Activated CD8-positive, alpha-beta memory T cell treated with anti-CD3 and anti-CD28 coated beads for 36 hours (primary cell): ENCODE data around the gene RHBDF2. TPM values are rescaled to one million over a fixed set of nuclear protein-coding genes. Genes with fewer than 3 reads are reported as not detected.
"Not testable (repeated sequence)": the region's sequence is repeated elsewhere in the genome, so short reads cannot be mapped to it uniquely, and the experiment has no call there.

Experiments used
- CTCF ChIA-PET: fragments of 350-600 bp; sonication (Branson Sonifier 250); formaldehyde crosslinking; loops from one replicate; lab custom pipeline; 2021; ENCODE audit warnings: antibody characterized with exemption; lab: Charles Lee
- POLR2A ChIA-PET: fragments of 350-600 bp; sonication (Branson Sonifier 250); formaldehyde crosslinking; loops from one replicate; lab custom pipeline; 2021; ENCODE audit warnings: antibody characterized with exemption; lab: Charles Lee
- total RNA-seq, 2 experiments: library from RNA; stranded (reverse); gene quantifications; one replicate each; pipeline ENCODE4 v1.2.3, GENCODE V29; 2021

The RHBDF2 gene
- total RNA-seq, 2 experiments from 2014 or later, result 34.3 to 34.4 TPM

DNA sequence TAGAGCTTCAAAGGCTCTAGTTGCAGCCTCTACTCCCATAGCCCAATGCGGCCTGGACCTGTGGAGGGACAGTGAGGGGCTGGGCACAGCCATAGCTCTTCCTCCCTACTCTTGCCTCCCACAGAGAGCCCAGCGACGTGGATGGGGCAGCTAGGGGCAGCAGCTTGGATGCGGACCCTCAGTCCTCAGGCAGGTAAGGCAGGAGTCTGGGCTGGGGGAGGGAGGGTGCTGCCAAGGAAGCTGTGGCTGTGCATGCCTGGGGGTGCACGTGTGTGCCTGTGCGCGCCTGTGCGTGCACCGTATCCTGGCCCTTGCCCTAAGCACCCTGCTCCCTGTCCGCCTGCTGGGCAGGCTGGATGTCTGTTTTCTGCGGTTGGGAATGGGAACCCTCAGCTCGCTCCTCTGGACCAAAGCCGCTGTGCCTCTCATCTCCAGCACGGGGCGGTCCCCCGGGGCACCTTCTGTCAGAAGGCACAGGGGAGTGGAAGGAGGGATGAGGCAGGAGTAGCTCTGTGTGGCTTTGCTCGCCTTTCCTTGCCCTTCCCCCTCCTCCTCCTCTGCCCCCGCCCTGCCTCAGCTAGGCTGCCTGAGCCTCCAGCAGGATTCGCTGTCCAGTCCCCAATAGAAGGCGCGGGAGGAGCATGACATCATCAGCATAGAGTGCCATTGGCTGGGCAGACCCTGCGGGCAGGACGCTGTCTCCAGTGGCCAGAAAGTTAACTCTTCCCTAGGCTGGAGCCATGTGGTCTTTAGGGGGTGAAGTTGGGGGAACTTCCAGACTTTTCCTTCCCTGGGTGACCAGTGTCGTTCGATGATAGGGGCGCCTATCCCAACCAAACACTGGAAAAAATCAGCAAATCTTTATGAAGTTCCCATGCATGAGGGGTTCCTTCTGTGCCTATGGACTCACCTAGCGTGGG, 39.4 kb upstream of the RHBDF2 start:
- ChIA-PET CTCF (interaction anchor here (0.6 to 2.2 kb wide), 2 partner anchors 18 to 75 kb away, joined by 3 to 10 read pairs; no protein-coding TSS in a partner anchor), POLR2A (no interaction called here)

DNA sequence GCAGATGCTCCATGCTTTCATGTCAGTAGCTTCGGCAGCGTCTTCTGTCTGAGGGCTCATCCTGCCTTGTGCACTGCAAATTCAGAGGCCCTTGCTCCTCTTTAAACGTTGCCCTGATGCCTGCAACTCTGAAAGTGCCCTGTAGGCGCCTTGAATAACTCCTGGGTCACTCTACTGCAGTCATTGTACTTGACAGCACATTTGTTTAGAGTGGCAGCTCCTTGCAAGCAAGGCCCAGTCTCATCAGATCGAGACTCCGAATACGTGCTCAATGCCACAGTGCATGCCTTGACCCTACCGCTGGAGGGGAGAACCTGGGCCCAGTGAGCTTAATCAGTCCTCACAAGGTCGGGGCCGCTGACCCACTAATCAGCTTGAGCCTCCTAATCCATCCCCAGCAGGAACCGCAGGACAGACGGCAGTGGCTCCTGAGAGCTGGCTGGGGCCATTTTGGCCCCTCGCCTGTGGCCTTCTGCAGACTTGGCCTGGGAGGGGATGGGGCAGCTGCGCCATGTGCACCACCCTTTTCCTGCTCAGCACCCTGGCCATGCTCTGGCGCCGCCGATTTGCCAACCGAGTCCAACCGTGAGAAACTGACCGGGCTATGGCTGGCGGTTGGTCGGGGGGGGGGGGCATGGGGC, 38.5 kb upstream of the RHBDF2 start, which contains the start of gene PRCD:
Gene PRCD, plus strand, starts transcription at position 414 of the 641 bp plus-strand sequence. Its CDS starts 98 bp downstream, at position 512.
- ChIA-PET CTCF (interaction anchor here (2.2 kb wide), 1 partner anchor 17 kb away, joined by 10 read pairs; no protein-coding TSS in a partner anchor), POLR2A (no interaction called here)

- POLR2A ChIA-PET, result no interaction called here
Measured at GRCh38 chr17:76538941-76539570, 37.8 kb upstream of the RHBDF2 start.

GRCh38 chr17:76538281-76538931, 37.2 kb upstream of the RHBDF2 start:
- CTCF ChIA-PET, result interaction anchor here (0.7 kb wide), 1 partner anchor 16 kb away, joined by 3 read pairs; no protein-coding TSS in a partner anchor

More at GRCh38 chr17:76538941-76539570, 37.8 kb upstream of the RHBDF2 start:
- CTCF ChIA-PET, result interaction anchor here (2.2 kb wide), 1 partner anchor 16 kb away, joined by 10 read pairs; no protein-coding TSS in a partner anchor

DNA sequence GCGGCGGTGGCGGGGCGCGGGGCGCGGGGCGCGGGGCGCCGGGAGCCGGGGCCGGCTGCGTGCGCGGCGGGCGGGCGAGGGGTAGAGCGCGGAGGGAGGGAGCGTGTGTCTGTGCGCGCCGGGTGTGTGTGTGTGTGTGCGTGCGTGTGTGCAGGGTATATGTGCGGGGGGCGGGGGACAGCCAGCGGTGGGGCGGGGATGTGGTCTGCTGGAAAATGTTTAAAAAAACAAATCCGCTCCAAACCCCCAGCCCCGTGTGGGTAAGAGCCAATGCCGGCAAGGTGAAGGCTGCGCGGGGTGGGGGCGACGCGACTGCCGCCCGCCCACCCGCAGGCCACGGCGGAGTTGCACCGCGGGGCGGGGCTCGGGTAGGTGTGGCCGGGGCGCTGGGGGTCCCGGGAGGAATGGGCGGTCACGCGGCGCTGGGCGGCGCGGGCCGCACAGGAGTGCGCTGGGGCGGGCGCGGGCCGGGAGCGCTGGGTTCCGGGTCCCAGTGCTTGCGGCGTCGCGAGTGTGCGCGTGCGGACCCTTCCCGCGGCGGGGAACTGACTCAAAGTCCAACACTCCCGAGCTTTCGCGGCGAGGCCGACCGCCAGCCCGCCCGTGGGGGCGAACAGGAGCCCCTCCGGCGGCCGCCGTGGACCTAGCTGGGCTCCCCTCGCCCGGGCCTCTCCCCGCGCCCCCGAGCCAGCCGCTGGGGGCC, 36.5 kb upstream of the RHBDF2 start, which contains the start of gene CYGB:
Gene CYGB, minus strand, starts transcription at position 132 of the 703 bp plus-strand sequence. CDS start 167 bp downstream, outside the sequence.
- CTCF ChIA-PET, result interaction anchor here (0.7 to 1.0 kb wide), 2 partner anchors 9 to 15 kb away, joined by 3 read pairs; no protein-coding TSS in a partner anchor
- POLR2A ChIA-PET, result interaction anchor here (1.4 kb wide), 1 partner anchor 10 kb away, joined by 3 read pairs; no protein-coding TSS in a partner anchor

More at GRCh38 chr17:76538281-76538931, 37.2 kb upstream of the RHBDF2 start:
- POLR2A ChIA-PET, result interaction anchor here (1.4 kb wide), 1 partner anchor 10 kb away, joined by 3 read pairs; no protein-coding TSS in a partner anchor

DNA sequence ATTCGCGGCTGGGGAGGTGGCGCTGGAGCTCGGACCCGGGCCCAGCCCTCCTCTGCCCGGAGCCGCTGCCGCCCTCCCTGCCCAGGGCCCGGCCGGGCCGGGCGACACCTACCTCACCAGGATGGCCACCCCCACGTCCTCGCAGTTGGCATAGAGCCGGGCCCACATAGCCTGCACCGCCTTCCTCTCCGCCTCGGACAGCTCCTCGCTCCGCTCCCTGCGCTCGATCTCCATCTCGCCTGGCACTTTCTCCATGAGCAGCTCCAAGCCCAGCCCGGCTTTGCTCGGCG, 36.0 kb upstream of the RHBDF2 start:
- ChIA-PET CTCF (interaction anchor here (0.8 to 1.3 kb wide), 3 partner anchors 8 to 14 kb away, joined by 3 to 6 read pairs (median 3); no protein-coding TSS in a partner anchor), POLR2A (interaction anchor here (1.4 kb wide), 1 partner anchor 9 kb away, joined by 3 read pairs; no protein-coding TSS in a partner anchor)

DNA sequence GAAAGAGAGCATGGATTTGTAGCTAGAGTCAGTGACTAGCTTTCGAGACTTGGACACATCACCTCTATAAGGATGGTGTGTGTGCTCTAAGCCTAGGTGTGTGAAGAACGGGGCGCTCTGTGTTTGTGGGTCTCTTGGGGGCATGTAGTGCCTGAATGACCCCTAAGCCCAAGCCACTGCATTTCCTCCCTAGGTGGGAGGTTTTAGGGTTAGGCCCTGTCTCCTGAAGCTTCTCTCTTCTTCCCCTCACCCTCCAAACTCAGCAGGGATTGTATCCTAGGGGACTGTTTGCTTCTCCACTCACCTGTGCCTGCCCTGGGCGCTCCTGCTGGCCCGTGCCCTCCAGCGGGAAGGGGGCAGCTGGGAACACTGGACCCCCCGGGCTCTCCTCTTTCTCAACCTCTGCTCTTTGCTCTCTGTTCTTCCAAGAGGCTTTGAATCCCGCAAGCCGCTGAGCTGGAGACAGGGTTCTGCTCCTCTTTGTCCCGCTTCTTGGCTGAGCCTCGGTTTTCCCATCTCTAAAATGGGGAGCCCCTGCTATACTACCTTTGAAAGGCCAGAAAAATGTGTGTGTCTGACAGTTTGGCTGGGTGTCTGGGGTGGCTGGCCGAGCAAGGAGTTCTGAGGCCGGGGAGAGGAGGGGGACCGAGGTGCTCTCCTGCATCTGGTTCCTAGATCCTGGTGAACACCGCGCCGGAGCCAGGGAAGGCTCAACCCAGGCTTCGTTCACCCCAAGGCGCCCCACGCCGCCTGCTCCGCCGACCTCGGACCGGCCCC, 35.5 kb upstream of the RHBDF2 start:
- POLR2A ChIA-PET, result interaction anchor here (1.4 kb wide), 1 partner anchor 9 kb away, joined by 3 read pairs; no protein-coding TSS in a partner anchor
- CTCF ChIA-PET, result interaction anchor here (0.8 to 1.3 kb wide), 4 partner anchors 9 to 14 kb away, joined by 3 to 6 read pairs (median 4); no protein-coding TSS in a partner anchor

- ChIA-PET CTCF (interaction anchor here (1.1 to 1.3 kb wide), 3 partner anchors 10 to 24 kb away, joined by 3 to 4 read pairs (median 3); no protein-coding TSS in a partner anchor), POLR2A (no interaction called here)
Measured at GRCh38 chr17:76535788-76536510, 34.7 kb upstream of the RHBDF2 start.

GRCh38 chr17:76534831-76535732, 33.9 kb upstream of the RHBDF2 start:
- CTCF ChIA-PET, result interaction anchor here (1.1 to 1.3 kb wide), 2 partner anchors 12 to 25 kb away, joined by 3 to 4 read pairs; no protein-coding TSS in a partner anchor

GRCh38 chr17:76533640-76534359, 32.6 kb upstream of the RHBDF2 start:
- CTCF ChIA-PET, POLR2A ChIA-PET: not testable (repeated sequence)

More at GRCh38 chr17:76534831-76535732, 33.9 kb upstream of the RHBDF2 start:
- POLR2A ChIA-PET, result no interaction called here

GRCh38 chr17:76532072-76532651, 30.9 kb upstream of the RHBDF2 start:
- ChIA-PET CTCF (interaction anchor here (0.6 kb wide), 1 partner anchor 982 kb away, joined by 3 read pairs; no protein-coding TSS in a partner anchor), POLR2A (no interaction called here)

GRCh38 chr17:76531486-76532038, 30.3 kb upstream of the RHBDF2 start:
- ChIA-PET POLR2A (no interaction called here), CTCF (interaction anchor here (0.6 kb wide), 1 partner anchor 981 kb away, joined by 3 read pairs; no protein-coding TSS in a partner anchor)

DNA sequence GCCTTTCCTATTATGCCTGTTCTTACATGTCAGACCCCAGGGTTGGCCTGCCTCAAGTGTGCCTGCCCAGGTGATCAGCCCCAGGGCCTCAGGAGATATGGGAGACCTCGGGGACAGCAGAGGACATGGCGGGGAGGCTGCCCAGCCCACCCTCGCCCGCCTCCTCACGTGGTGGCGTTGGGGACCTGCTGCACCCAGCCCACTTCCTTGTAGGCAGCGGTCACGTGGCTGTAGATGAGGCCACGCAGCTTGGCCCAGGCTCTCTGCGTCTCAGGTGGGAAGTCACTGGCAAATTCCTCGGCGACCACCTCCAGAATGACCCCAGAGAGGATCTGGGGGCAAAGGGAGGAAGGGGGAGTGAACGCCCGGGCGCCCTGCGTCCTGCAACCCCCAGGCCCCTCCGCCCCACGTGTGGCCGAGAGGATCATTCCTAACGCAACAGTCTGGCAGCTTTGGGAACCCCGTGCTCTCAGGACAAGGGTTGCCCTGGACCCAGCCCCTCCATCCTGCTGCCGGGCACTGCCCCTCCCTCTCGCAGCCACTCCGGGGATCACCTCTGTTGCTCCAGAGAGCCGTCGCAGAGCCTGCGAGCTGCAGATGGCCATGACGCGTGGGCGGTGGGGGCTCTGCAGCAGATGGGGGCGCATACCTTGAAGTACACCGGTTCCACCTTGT, 29.7 kb upstream of the RHBDF2 start:
- ChIA-PET CTCF (interaction anchor here (1.1 kb wide), 1 partner anchor 26 kb away, joined by 3 read pairs; no protein-coding TSS in a partner anchor), POLR2A (no interaction called here)
